Upper lobe of right lung (tissue), 1 donor: ENCODE data around the gene ESYT2. TPM values are rescaled to one million over a fixed set of nuclear protein-coding genes. Genes with fewer than 3 reads are reported as not detected.

Experiments
- ATAC-seq: fragments of 200-7000 bp; cut with Tn5 transposase; one replicate; pipeline ENCODE4 v1.9.1; 2020; ENCODE audit warnings: mild to moderate bottlenecking, moderate library complexity
- DNase-seq: peaks from one replicate; pipeline ENCODE4 v3.0.0-alpha.2; 2020
- H3K27ac ChIP-seq: fragments of 200-600 bp; one replicate; pipeline ENCODE4 v1.8.0; 2022
- H3K27me3 ChIP-seq: fragments of 200-600 bp; one replicate; pipeline ENCODE4 v1.8.0; 2022; ENCODE audit warnings: mild to moderate bottlenecking
- H3K36me3 ChIP-seq: fragments of 200-600 bp; one replicate; pipeline ENCODE4 v1.8.0; 2022
- H3K4me1 ChIP-seq: fragments of 200-600 bp; one replicate; pipeline ENCODE4 v1.8.0; 2022
- H3K4me3 ChIP-seq: fragments of 200-600 bp; one replicate; pipeline ENCODE4 v1.8.0; 2022; ENCODE audit warnings: mild to moderate bottlenecking
- H3K9me3 ChIP-seq: fragments of 200-600 bp; one replicate; pipeline ENCODE4 v1.8.0; 2022
- CTCF ChIP-seq: fragments of 200-600 bp; IDR thresholded peaks from one replicate; pipeline ENCODE4 v1.8.0; 2022; ENCODE audit warnings: antibody characterized with exemption
- intact Hi-C: fragments of 100-400 bp; cut with DNase I; formaldehyde crosslinking; loops from one replicate; pipeline ENCODE4 v1.11.0; 2022
- total RNA-seq: library from RNA; stranded (reverse); fragmentation: NEBNext Ultra II Directional; extraction: Animal tissue kit (Norgen Biotek cat#: 25700); gene quantifications from one replicate; pipeline ENCODE4 v1.2.1, GENCODE V29; 2021
- donor health status: DM: no; HTN: yes; CAD: no; lungs with severe emphysema.

Gene ESYT2
- total RNA-seq, 1 donor from 2014 or later = 63.1 TPM

- H3K27me3 ChIP-seq = no peaks in the 10 kb centered on the region
- TF ChIP-seq CTCF = no peak
- H3K27ac ChIP-seq = no peak overlapping the region
- ATAC-seq = no peak
- intact Hi-C loops = no loop called here
- H3K9me3 ChIP-seq = no peaks in the 10 kb centered on the region
- H3K4me1 ChIP-seq = peaks cover 31% of the 10 kb centered on the region
- H3K36me3 ChIP-seq = peaks cover 52% of the 10 kb centered on the region
- no peak for DNase-seq
- no peak overlapping the region for H3K4me3 ChIP-seq
These were observed 47.2 kb downstream of the ESYT2 start for GRCh38 chr7:158781974-158782664.

- Histone ChIP-seq H3K4me3 (no peak overlapping the region), H3K36me3 (peaks cover 47% of the 10 kb centered on the region), H3K9me3 (no peaks in the 10 kb centered on the region), H3K4me1 (peaks cover 31% of the 10 kb centered on the region), H3K27me3 (no peaks in the 10 kb centered on the region), H3K27ac (no peak overlapping the region)
- ATAC-seq (no peak), DNase-seq (no peak)
- intact Hi-C loops = no loop called here
- TF ChIP-seq CTCF = no peak
These were observed 47.9 kb downstream of the ESYT2 start for GRCh38 chr7:158781217-158781973.

- DNase-seq = no peak
- TF ChIP-seq CTCF = no peak
- Histone ChIP-seq H3K27me3 (no peaks in the 10 kb centered on the region), H3K4me3 (no peak overlapping the region), H3K4me1 (peaks cover 31% of the 10 kb centered on the region), H3K9me3 (no peaks in the 10 kb centered on the region), H3K36me3 (peaks cover 45% of the 10 kb centered on the region), H3K27ac (no peak overlapping the region)
- intact Hi-C loops = no loop called here
- ATAC-seq = peak; percentile 57
These were observed 50.0 kb downstream of the ESYT2 start for GRCh38 chr7:158779061-158780000.

GRCh38 chr7:158778471-158778870 is 50.8 kb downstream of the ESYT2 start:
- peaks cover 25% of the 10 kb centered on the region for H3K4me1 ChIP-seq
- no peak for TF ChIP-seq CTCF
- no peaks in the 10 kb centered on the region for H3K27me3 ChIP-seq
- no peaks in the 10 kb centered on the region for H3K9me3 ChIP-seq
- no peak overlapping the region for H3K4me3 ChIP-seq
- ATAC-seq = no peak
- intact Hi-C loops = no loop called here
- H3K27ac ChIP-seq = no peak overlapping the region
- peaks cover 42% of the 10 kb centered on the region for H3K36me3 ChIP-seq
- no peak for DNase-seq

GRCh38 chr7:158777793-158778192 is 51.5 kb downstream of the ESYT2 start:
- no peaks in the 10 kb centered on the region for H3K9me3 ChIP-seq
- H3K27ac ChIP-seq = no peak overlapping the region
- no peaks in the 10 kb centered on the region for H3K27me3 ChIP-seq
- intact Hi-C loops = no loop called here
- no peak for TF ChIP-seq CTCF
- peaks cover 39% of the 10 kb centered on the region for H3K36me3 ChIP-seq
- ATAC-seq = no peak
- no peak for DNase-seq
- H3K4me3 ChIP-seq = no peak overlapping the region
- H3K4me1 ChIP-seq = peaks cover 19% of the 10 kb centered on the region
